HCT116 (cell line): ENCODE measurements around the gene MTA1.

Experiments used
- CTCF ChIP-seq, 3 experiments: fragments of 200-600 bp in 1 of 3; sonication (generic) in 1 of 3; IDR thresholded peaks in 2 of 3; conservative IDR thresholded peaks in 1 of 3; 2 replicates each; pipeline ENCODE4 v1.5.1; 2012 to 2017; ENCODE audit warnings: low read depth in 2 of 3, low read length in 2 of 3, antibody characterized with exemption in 1 of 3, borderline replicate concordance in 1 of 3, control low read depth in 1 of 3, mild to moderate bottlenecking in 1 of 3, mixed read lengths in 1 of 3, mixed run types in 1 of 3, moderate library complexity in 1 of 3; ENCODE audit not compliant: insufficient read depth in 1 of 3
- EGR1 ChIP-seq: IDR thresholded peaks from 2 replicates; pipeline ENCODE4 v1.6.1; 2012; ENCODE audit warnings: low read depth
- TF ChIP-seq, protein P1 (sequence below): IDR thresholded peaks from 2 replicates; pipeline ENCODE4 v1.6.1; 2012

GRCh38 chr14:105398726-105399465 lies 20.7 kb upstream of the MTA1 start:
- TF ChIP-seq EGR1 (no peak), CTCF (IDR thresholded peaks at IDR 0.05 in 2 of 3, conservative IDR thresholded peaks at IDR 0.05 in 1 of 3; ENCODE audit: borderline replicate concordance in 1 of 3, insufficient read depth in 1 of 3, low read depth in 2 of 3, low read length in 2 of 3) (no peak)
- TF ChIP-seq, protein P1, sequence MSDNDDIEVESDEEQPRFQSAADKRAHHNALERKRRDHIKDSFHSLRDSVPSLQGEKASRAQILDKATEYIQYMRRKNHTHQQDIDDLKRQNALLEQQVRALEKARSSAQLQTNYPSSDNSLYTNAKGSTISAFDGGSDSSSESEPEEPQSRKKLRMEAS: no peak; the same call in 1 of the 2 replicates
